GM19324 (cell line): ENCODE measurements around the gene KCNT2.
"Not testable (repeated sequence)": the region's sequence is repeated elsewhere in the genome, so short reads cannot be mapped to it uniquely, and the experiment has no call there.

Source experiments
- ATAC-seq: cut with Tn5 transposase; IDR thresholded peaks from one replicate; pipeline ENCODE4 v1.9.1; 2021; ENCODE audit warnings: mild to moderate bottlenecking, moderate library complexity; ENCODE audit not compliant: unreplicated experiment, low FRiP score

Gene KCNT2

DNA sequence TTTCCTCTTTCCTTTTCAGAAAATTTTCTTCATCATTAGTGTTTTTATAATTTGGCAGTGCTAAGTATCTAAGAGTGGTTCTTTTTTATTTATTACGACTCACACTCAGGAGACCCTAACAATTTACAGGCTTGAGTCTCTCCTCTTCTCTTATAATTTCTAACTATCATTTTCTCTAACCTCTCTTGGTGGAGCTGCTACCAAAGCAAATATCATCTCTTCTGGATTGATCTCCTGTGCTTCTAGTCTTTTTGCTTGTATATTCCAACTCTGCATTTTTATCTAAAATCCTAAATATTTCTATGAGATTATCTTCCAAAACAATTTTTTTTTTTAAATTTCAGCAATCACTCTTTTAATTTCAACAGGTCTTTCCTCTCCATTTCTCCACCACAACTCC lies 250.3 kb downstream of the KCNT2 start:
- ATAC-seq: no peak

DNA sequence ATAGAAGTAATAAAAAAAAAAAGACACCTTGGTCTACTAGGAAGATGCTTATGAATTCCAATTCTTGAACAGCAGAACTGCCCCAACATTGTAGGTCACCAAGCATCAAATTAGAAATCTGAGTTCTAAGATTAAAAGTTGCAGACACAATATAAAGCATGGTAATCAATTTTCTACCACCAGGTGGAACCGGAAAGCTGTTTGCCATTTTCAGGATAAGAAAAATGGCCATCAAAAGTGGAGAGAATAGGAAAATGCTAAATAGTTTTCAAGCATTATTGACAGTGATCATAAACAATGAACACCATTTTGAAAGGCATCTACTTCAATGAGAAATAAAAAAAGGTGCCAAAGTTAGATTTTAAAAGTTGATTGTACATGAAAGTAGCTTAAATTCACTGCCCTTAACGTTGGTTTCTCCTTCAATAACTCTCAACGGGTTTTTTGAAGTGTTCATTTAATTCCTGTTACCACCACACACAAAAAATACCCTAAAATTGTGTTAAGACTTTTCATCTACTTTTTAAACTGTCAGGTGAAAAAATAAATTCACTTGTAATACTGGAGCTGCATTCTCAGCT lies 252.9 kb downstream of the KCNT2 start:
- no peak for ATAC-seq

GRCh38 chr1:196344453-196344852 lies 263.8 kb downstream of the KCNT2 start:
- ATAC-seq: no peak

DNA sequence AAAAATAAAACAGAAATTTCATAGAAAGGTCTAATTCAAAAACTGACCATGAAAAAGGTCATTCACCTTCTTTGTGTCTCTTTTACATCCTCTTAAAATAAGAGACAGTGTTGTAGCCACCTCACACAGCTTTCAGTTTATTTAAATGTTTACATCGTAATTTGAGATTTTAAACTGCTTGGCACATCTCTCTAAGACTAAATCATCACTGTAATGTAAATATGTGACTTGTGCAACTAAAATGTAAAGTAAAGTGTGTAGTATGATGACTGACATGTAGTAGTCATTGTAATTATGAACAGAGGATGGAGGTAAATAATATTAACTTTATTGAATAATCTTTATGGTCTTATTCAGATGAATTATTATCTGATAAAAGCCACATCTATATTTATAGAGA lies 283.9 kb downstream of the KCNT2 start:
- ATAC-seq: no peak

DNA sequence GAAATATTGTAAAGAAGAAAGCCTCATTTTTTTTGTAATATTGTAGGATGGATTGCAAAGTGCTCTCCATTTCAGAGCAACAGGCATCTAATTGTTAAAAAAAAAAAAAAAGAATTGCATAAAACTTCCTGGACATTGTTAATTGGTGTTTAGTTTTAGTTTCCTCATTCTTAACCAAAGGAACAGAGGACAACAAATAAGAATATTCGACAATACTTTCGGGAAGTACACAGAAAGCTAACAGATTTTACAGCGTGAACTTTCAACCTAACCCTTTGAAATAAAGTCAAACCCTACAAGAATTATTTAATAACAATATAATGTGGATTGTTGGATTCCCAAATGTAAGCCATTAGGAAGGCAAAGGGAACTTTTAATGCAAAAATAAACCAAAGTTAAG lies 284.4 kb downstream of the KCNT2 start:
- ATAC-seq: no peak

GRCh38 chr1:196319301-196319700 lies 288.9 kb downstream of the KCNT2 start:
- ATAC-seq: no peak

DNA sequence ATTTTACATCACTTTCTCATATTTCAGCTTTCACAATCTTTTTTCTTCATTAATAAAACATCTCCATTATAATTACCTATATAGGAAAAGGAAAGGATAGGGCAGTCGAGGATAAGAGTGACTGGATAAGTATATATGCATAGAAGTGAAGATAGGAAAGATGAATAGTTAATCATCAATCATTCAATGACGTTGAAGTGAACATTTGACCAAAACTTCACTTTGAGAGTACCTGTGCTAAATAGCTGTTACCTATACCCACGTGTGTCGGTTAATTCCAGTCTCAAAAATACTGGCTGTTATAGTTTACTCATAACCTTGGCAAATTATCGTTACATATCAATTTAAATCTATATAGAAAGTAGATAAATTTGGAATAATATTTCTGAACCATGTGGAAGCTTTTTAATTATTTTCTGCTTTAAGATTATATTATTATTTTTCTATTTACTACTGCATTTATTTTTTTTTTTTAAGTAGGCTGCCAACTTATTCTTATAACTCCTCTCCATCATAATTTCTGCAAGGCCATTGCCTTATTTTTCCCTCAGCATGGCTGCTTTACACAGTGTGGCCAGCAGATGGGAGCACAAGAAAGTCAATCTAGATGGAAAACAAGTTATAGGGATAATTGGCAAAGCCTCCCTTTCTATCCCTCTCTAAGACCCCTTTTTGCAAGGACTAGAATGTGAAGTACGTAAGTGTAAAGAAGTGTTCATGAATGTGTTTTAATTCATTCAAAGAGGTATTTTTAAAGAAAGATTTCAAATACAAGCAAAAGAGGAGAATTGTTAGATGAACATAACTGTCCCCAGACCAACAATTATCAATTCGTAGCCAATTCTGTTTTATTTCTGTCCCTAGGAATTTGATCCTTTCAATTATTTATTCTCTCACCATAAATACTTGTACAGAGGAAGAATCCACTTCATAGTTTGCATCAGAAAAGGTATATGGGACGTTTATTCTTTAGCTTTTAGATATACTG lies 290.4 kb downstream of the KCNT2 start:
- no peak for ATAC-seq

DNA sequence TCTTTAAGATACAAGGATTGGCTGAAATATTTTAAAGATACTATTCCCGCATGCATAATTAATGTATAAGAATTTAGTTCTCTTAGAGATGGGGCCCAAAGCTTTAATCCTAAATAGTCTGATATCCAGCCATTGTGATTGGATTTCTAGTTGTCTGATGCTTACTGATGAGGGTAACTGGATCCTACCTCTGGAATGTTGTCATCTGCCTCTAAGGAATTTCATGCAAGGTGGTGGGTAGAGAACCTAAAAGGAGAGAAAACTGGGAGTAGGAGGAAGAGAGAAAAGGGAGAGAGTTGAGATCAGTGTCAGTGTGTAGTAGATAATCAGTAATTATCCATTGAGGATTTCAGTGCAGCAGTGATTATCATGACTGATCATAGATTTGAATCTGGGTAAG lies 295.5 kb downstream of the KCNT2 start:
- no peak for ATAC-seq

DNA sequence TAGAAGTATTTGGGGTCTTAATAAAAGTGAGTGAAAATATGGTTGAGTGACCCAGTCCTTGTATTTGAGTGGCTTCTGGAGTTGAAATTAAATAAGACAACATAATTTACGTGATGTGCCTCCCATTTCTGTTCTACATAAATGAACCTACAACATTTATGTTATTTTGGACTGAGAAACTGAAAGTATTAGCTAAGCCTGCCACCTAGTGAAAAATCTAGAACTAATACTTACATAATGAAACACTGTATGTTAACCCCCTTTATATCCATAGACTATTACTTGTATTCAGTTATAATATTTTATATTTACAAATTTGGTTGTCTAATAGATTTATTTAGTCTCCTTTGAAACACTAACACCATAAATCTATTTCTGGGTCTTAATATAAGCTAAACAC lies 298.9 kb downstream of the KCNT2 start:
- no peak for ATAC-seq

- ATAC-seq: no peak
These were observed 300.1 kb downstream of the KCNT2 start for GRCh38 chr1:196308176-196308575.

- no peak for ATAC-seq
These were observed 301.8 kb downstream of the KCNT2 start for GRCh38 chr1:196306421-196306820.

DNA sequence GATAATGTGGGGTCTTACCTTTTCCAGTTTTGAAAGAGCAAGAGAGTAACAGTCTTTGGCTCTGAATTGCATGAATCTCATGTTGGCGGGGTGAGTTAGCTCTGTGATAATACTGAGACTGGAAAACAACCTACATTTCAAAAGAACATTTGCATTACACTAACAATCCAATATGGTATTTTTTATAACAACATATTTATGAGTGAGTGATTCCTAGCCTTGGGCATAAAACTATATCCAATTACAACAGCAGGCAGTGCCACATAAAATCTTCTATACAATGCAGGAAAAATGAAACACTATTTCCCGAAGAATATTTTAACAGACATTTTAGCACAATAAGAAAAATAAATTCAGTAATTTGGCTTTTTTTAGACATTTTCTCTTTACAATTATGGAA lies 303.0 kb downstream of the KCNT2 start:
- ATAC-seq: no peak

DNA sequence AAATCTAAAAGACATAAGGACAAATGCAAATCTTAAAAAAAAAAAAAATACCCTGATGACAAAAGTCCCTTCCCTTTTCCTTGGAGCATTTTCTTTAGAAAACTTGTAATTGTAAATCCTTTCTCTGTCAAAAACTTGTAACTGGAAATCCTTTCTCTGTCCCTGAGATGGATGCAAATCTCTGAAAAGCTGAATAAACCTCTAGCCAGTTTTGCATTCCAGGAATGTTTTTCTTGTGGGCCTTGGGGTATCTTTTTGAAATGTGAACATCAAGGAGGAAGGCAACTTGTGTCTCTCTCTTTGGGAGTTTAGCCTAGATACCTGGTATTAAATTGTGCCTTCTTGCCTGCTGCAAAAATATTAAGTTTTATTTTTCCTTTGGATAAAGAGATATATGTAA lies 305.3 kb downstream of the KCNT2 start:
- ATAC-seq: no peak

DNA sequence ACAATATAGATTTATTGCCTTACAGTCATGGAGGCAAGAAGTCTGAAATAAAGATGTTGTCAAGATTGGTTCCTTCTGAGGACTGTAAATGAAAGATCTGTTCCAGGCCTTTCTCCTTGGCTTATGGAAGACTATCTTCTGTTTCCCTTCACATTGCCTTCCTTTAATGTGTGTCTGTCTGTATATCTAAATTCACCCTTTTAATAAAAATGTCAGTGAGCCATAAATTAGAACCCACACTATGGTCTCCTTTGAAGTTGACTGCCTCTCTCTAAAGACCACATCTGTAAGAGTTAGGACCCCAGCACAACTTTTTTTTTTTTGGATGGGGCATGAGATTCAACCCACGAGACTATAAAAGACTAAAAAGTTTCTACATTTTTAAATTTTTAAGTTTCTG lies 305.8 kb downstream of the KCNT2 start:
- ATAC-seq: no peak

GRCh38 chr1:196295766-196296165 lies 312.5 kb downstream of the KCNT2 start:
- ATAC-seq: no peak

- no peak for ATAC-seq
These were observed 329.4 kb downstream of the KCNT2 start for GRCh38 chr1:196278816-196279215.

DNA sequence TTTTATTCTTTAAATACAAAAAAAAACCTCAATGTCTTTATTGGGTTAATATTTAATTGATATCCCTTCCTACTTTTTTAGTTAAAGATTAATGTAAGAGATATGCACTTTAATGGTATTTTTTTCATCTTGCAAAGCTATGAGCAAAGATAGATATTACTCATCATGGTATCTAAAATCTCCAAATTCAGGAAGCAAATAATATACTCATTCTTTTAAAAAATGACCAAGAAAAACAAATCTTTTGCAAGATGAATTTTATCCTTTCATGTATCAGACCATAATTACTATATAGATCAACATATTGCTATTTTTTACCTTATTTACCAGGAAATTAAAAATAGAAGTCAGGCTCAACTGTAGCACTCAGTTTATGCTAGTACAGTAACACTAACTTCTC lies 330.4 kb downstream of the KCNT2 start:
- no peak for ATAC-seq

DNA sequence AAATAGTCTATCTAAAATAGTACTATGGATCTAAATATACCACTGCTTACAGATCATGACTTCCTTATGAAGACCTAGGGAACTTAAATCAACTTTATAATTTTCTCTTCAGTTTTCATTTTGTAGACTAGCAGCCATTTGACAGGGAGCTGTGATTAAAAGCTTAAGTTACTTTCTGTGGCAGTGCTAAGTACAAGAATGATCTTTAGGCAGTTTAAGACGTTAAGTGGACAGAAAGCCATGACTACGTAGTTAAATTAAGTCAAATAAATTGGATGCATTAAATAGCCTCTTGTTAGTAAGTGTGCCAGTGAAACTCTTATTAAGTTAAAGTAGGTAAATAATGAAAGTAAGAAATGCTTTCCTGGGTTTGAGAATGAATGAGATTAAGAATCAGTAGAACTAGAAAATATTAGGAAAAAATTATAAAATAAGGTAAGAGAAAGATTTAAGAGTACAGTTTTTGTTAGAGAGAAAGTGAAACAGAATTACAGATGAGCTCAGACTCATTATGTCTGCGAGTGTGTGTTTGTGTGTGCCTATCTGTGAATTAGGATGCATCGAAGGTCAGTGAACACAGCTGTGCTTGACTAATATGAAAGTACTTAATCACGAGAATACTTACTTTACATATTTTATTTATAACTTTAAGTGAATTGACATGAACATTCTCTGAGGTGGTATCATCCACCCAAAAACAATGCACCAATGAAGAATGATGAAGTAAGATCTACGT lies 336.9 kb downstream of the KCNT2 start:
- no peak for ATAC-seq

DNA sequence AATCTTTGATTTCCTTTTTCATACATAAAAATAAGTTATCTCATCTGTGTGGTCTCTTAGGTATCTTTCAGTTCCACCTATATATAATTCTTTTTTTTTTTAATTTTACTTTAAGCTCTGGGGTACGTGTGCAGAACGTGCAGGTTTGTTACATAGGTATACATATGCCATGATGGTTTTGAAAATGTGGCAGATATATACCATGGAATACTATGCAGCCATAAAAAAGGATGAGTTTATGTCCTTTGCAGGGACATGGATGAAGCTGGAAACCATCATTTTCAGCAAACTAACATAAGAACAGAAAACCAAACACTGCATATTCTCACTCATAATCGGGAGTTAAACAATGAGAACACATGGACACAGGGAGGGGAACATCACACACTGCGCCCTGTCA lies 345.2 kb downstream of the KCNT2 start:
- ATAC-seq: not testable (repeated sequence)

DNA sequence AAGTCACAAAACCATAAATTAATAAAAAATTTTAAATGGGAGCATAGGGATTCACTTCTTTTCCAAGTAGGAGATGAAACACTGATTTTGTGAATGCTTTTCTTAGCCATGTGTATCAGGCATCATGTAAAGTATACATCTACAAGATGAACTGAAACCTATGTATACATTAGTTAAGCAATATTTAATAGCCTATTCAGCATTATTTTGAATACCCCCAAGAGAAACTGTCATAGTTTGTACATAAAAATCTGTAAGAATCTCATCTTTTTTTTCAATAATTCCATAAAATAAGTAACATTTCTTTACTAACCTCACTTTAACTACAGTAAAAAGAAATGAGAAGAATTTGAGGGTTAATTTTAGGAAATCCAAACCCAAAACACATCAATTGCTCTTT lies 348.0 kb downstream of the KCNT2 start:
- no peak for ATAC-seq

- no peak for ATAC-seq
These were observed 348.9 kb downstream of the KCNT2 start for GRCh38 chr1:196259316-196259715.
